Measurements from ENCODE around the gene MAPKAPK5. TPM values are rescaled to one million over a fixed set of nuclear protein-coding genes. Genes with fewer than 3 reads are reported as not detected.
"Not testable (repeated sequence)": the region's sequence is repeated elsewhere in the genome, so short reads cannot be mapped to it uniquely, and the experiment has no call there.

MAPKAPK5 gene
- total RNA-seq, 4 donors from 2014 or later = 40.7 to 70.4 (median 50.4) TPM

GRCh38 chr12:111823891-111824290 is 18.1 kb upstream of the MAPKAPK5 start:
- Histone ChIP-seq H3K27me3 (no peaks in the 10 kb centered on the region), H3K27ac (no peak overlapping the region), H3K4me3 (no peak overlapping the region), H3K4me1 (peaks cover 0 to 8% (median 0%) of the 10 kb centered on the region in 3 donors), H3K9me3 (no peaks in the 10 kb centered on the region), H3K36me3 (no peaks in the 10 kb centered on the region)
- ATAC-seq = no peak
- WGBS, 2 donors (ENCODE audit: low coverage in 1 of 2) = 51 to 53% methylated on average over 2 of the region's 3 CpGs
- no peak for TF ChIP-seq POLR2A (IDR thresholded peaks at IDR 0.05)
- TF ChIP-seq POLR2AphosphoS5 (IDR thresholded peaks at IDR 0.05) = no peak
- TF ChIP-seq EP300 (IDR thresholded peaks at IDR 0.05) = no peak
- TF ChIP-seq, protein P1, sequence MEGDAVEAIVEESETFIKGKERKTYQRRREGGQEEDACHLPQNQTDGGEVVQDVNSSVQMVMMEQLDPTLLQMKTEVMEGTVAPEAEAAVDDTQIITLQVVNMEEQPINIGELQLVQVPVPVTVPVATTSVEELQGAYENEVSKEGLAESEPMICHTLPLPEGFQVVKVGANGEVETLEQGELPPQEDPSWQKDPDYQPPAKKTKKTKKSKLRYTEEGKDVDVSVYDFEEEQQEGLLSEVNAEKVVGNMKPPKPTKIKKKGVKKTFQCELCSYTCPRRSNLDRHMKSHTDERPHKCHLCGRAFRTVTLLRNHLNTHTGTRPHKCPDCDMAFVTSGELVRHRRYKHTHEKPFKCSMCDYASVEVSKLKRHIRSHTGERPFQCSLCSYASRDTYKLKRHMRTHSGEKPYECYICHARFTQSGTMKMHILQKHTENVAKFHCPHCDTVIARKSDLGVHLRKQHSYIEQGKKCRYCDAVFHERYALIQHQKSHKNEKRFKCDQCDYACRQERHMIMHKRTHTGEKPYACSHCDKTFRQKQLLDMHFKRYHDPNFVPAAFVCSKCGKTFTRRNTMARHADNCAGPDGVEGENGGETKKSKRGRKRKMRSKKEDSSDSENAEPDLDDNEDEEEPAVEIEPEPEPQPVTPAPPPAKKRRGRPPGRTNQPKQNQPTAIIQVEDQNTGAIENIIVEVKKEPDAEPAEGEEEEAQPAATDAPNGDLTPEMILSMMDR (IDR thresholded peaks at IDR 0.05) = no peak

GRCh38 chr12:111824312-111824711 is 17.7 kb upstream of the MAPKAPK5 start:
- H3K9me3 ChIP-seq, ATAC-seq, H3K4me1 ChIP-seq, H3K36me3 ChIP-seq, H3K27ac ChIP-seq, H3K27me3 ChIP-seq, H3K4me3 ChIP-seq: not testable (repeated sequence)
- WGBS, 2 donors (ENCODE audit: low coverage in 1 of 2) = 28 to 41% methylated on average over 4 of the region's 4 CpGs

DNA sequence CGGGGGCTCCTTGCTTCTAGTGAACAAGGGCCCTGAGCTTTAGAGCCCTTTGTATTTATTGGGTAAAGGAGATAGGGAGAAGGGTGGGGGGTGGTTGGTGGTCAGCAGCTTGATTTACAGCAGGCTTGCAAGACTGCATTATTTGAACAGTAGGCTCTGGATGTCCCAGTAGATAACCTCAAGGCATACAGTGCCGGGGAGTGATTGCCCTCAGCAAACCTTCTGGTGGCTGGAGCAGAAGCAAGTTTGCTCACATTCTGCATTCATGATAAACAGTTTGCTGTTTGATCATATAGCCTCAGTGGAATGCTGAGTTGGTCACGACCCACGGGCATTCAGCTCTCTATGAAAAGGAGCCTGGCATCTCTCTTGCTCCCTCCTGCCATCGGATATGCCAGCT is 16.5 kb upstream of the MAPKAPK5 start:
- no peak for TF ChIP-seq POLR2A (IDR thresholded peaks at IDR 0.05)
- TF ChIP-seq POLR2AphosphoS5 (IDR thresholded peaks at IDR 0.05) = no peak
- no peak for TF ChIP-seq EP300 (IDR thresholded peaks at IDR 0.05)
- TF ChIP-seq, protein P1 (IDR thresholded peaks at IDR 0.05) = no peak
- no peaks in the 10 kb centered on the region for H3K36me3 ChIP-seq
- WGBS, 2 donors (ENCODE audit: low coverage in 1 of 2) = 72 to 76% methylated on average over 2 to 4 of the region's 5 CpGs
- no peak for ATAC-seq
- no peaks in the 10 kb centered on the region for H3K9me3 ChIP-seq
- no peaks in the 10 kb centered on the region for H3K27me3 ChIP-seq
- no peak overlapping the region for H3K27ac ChIP-seq
- peaks cover 0 to under 1% (median 0%) of the 10 kb centered on the region in 3 donors for H3K4me1 ChIP-seq
- H3K4me3 ChIP-seq = no peak overlapping the region

- no peaks in the 10 kb centered on the region for H3K27me3 ChIP-seq
- H3K9me3 ChIP-seq = no peaks in the 10 kb centered on the region
- H3K27ac ChIP-seq = no peak overlapping the region
- 81 to 86% methylated on average over 3 of the region's 3 CpGs for WGBS, 2 donors (ENCODE audit: low coverage in 1 of 2)
- H3K4me1 ChIP-seq = no peaks in the 10 kb centered on the region
- no peak for ATAC-seq
- TF ChIP-seq, protein P1 (IDR thresholded peaks at IDR 0.05) = no peak
- TF ChIP-seq POLR2AphosphoS5 (IDR thresholded peaks at IDR 0.05) (no peak), POLR2A (IDR thresholded peaks at IDR 0.05) (no peak), EP300 (IDR thresholded peaks at IDR 0.05) (no peak)
- no peak overlapping the region for H3K4me3 ChIP-seq
- no peaks in the 10 kb centered on the region for H3K36me3 ChIP-seq
These were observed 15.7 kb upstream of the MAPKAPK5 start for GRCh38 chr12:111826316-111826715.

- H3K27ac ChIP-seq = no peak overlapping the region
- no peak for ATAC-seq
- H3K4me3 ChIP-seq = no peak overlapping the region
- H3K27me3 ChIP-seq = no peaks in the 10 kb centered on the region
- H3K36me3 ChIP-seq = no peaks in the 10 kb centered on the region
- no peaks in the 10 kb centered on the region for H3K9me3 ChIP-seq
- H3K4me1 ChIP-seq = no peaks in the 10 kb centered on the region
- TF ChIP-seq POLR2AphosphoS5 (IDR thresholded peaks at IDR 0.05) (no peak), EP300 (IDR thresholded peaks at IDR 0.05) (no peak), POLR2A (IDR thresholded peaks at IDR 0.05) (no peak)
- TF ChIP-seq, protein P1 (IDR thresholded peaks at IDR 0.05) = no peak
- 35 to 40% methylated on average over 2 of the region's 2 CpGs for WGBS, 2 donors (ENCODE audit: low coverage in 1 of 2)
These were observed 15.0 kb upstream of the MAPKAPK5 start for GRCh38 chr12:111826992-111827391.

Data from gastroesophageal sphincter (tissue), 4 donors.